ENCODE results near the gene ABHD10.
"Not testable (repeated sequence)": the region's sequence is repeated elsewhere in the genome, so short reads cannot be mapped to it uniquely, and the experiment has no call there.

ABHD10 gene

GRCh38 chr3:112032098-112032731 is 53.4 kb downstream of the ABHD10 start:
- DNase-seq (ENCODE audit: low read depth, low spot score) = no peak

GRCh38 chr3:112034436-112034835 is 55.6 kb downstream of the ABHD10 start, which contains the start of gene TMPRSS7:
TSS of gene TMPRSS7 (plus strand) at chr3:112034736. CDS start at chr3:112034846, 110 bp downstream.
- DNase-seq (ENCODE audit: low read depth, low spot score) = no peak

GRCh38 chr3:112035241-112035640 is 56.4 kb downstream of the ABHD10 start:
- DNase-seq (ENCODE audit: low read depth, low spot score) = no peak

GRCh38 chr3:112037194-112037593 is 58.4 kb downstream of the ABHD10 start:
- not testable (repeated sequence) for DNase-seq (ENCODE audit: low read depth, low spot score)

DNA sequence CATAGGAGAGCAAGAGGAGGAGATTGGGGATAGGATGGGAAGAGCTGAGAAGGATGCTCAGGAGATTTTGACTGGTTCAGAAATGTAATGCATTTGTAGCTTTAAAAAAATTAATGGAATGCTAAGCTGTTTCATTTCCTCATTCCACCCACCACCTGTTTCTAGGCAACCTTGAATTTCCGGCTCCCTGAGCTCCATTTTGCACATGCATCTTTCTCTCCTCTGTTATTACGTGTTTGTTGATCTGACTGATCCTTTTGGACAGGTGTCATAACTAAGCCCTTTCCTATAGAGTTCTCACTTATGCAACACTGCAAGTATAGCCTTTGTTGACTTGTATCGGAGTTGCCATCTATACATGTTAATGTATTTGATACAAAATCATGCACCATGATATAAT is 60.0 kb downstream of the ABHD10 start:
- no peak for DNase-seq (ENCODE audit: low read depth, low spot score)

DNA sequence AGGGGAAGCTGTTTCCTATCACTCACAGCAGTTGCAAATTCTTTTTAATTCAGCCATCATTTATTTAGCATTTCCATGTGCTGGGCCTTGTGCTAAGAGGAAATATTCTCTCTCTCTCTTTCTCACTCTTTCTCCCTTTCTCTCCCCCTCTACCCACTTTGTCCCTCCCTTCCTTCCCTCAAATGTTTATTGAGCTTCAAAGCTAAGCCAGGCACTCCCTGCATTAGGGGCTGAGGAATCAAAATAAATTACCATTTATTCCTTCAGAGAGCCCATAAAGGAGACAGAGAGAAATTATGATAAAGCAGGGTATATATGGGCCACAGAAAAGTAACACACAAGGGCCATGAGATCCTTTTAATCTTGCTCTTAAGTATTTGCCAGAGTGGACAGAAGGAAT is 62.5 kb downstream of the ABHD10 start:
- no peak for DNase-seq (ENCODE audit: low read depth, low spot score)

GRCh38 chr3:112042842-112043280 is 64.0 kb downstream of the ABHD10 start:
- no peak for DNase-seq (ENCODE audit: low read depth, low spot score)
